CD4-positive, alpha-beta T cell treated with Interferon alpha-2 for 1 hour (primary cell): ENCODE data around the gene MRPL34.

Experiments
- DNase-seq, 2 donors: peaks; one replicate each; pipeline ENCODE4 v3.0.0-alpha.2; 2020 to 2022

Gene MRPL34

DNA sequence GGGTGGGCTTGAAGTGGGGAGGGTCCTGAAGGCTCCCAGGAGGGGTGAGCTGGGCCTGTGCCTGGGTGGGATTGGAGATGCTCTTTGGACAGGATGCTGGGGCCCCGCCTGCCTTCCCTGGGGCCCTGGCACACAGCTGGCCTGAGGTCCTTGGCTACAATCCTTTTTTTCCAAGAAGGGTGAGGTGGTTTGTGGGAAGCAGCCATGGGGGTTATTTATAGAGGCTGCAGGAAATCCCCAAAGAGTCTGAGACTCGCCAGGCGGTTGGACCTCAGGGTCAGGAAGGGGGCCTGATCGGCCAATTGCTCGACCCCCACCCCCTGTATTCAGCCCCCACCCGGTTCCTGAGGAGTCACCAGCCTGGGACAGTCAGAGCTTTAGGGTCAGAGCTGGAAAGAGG lies 41.7 kb downstream of the MRPL34 start:
- no peak for DNase-seq

GRCh38 chr19:17347877-17348276 lies 42.2 kb downstream of the MRPL34 start:
- DNase-seq: no peak

DNA sequence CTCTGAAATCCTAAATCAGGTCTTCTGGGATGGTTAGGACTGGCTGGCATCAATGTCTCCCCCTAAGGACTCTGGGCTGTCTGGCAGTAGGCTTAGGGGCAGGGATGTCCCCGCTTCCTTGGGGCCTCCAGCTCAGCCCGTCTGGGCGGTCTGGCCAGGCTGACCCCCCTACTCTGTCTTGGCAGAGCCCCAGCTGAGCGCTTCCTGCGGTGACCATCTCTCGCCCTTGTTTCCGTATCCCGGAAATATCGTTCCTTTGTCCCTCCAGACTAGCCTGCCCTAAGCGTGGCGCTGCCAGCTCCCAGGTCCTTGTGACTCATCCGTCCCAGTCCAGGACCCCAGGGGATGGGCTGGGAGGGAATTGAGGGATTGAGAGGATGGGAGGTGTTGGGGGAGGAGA lies 43.0 kb downstream of the MRPL34 start:
- no peak for DNase-seq

- no peak for DNase-seq
Observed at GRCh38 chr19:17351815-17352435, 46.3 kb downstream of the MRPL34 start.

DNA sequence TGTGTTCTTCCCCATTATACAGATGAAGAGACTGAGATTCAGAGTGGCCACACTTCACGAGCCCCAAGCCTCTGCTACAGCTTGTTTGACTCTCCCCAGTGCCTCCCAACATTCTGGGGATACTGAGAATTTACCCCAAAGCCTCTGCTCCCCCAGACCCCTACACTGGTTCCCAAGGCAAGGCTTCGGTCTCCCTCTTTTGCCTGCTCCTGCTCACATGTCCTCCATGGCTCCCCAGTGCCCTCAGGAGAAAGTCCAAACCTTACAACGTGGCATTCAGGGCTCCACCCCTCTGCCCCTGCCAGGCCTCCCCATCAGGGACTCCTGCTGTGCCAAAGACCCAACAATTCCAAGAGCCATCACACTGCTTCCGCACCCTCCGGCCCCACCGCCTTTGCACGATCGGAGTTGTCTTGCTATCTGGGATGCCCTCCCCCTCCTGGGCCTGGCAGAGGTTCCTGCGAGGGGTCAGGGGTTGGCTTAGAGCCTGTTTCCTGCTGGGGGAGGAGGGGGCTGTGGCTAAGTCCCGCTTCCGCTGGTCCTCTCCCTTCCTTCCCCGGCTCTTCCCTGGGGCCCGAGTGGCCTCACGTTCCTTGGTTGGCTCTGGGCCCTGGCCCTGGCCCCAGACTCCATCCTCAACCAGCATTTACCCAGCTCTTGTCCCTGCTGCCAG lies 47.1 kb downstream of the MRPL34 start:
- no peak for DNase-seq

DNA sequence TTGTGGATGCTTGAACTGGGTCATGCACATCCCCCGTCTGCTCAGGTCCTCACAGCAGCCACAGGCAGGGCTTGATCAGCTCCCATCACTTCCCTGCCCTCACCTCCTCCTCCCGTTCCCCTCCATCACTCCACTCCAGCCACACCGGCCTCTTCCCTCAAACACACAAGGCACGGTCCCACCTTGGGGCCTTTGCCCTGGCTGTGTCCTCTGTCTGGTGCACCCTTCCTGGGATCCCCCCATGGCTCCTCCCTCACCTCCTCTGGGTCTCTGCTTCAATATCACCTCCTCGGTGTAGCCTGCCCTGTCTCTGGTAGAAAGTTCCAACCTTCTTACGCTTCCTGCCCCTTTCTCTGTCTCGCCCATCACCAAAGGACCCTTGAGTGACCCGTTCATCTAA lies 47.7 kb downstream of the MRPL34 start:
- no peak for DNase-seq
